ENCODE measurements around the gene PTCHD1.

GRCh38 chrX:23373129-23373804, 38.6 kb downstream of the PTCHD1 start:
- no peak for TF ChIP-seq NR2F6 (IDR thresholded peaks at IDR 0.05)
- no peak for TF ChIP-seq NR2F6 (CRISPR knock-in tag; IDR thresholded peaks at IDR 0.05)
- no peak for TF ChIP-seq SALL2 (CRISPR knock-in tag; IDR thresholded peaks at IDR 0.05)
- no peak for TF ChIP-seq ZNF274 (CRISPR knock-in tag; IDR thresholded peaks at IDR 0.05)
- no peak for TF ChIP-seq EP300 (IDR thresholded peaks at IDR 0.05; ENCODE audit: low read depth in 2 of 2, low read length in 2 of 2)
- no peak for TF ChIP-seq EP300 (CRISPR knock-in tag; IDR thresholded peaks at IDR 0.05; ENCODE audit: borderline replicate concordance)
- TF ChIP-seq FOXK2 (IDR thresholded peaks at IDR 0.05), result no peak
- no peak for TF ChIP-seq ZNF737 (CRISPR knock-in tag; IDR thresholded peaks at IDR 0.05; ENCODE audit: borderline replicate concordance)
- no peak for TF ChIP-seq ASH2L (IDR thresholded peaks at IDR 0.05; ENCODE audit: insufficient read length, low read depth, low read length)
- TF ChIP-seq JUND (CRISPR knock-in tag; IDR thresholded peaks at IDR 0.05), result no peak
- no peak for TF ChIP-seq ZHX1 (CRISPR knock-in tag; IDR thresholded peaks at IDR 0.05; ENCODE audit: low read depth)
- no peak for TF ChIP-seq POLR2A (IDR thresholded peaks at IDR 0.05; ENCODE audit: insufficient read depth in 1 of 2, low read depth in 2 of 2, low read length in 2 of 2)
- TF ChIP-seq CTCF (CRISPR knock-in tag; IDR thresholded peaks at IDR 0.05), result no peak
